T1000 (cell line): Measurements from ENCODE around the gene APEH.

ENCODE experiments used
- DNase-seq: peaks from one replicate; lab custom pipeline; 2025; ENCODE audit warnings: mixed read lengths; lab: John Stamatoyannopoulos, UW

APEH gene

GRCh38 chr3:49673715-49674496 is at the start of gene APEH:
TSS of gene APEH (plus strand) at chr3:49674351. CDS start at chr3:49674402, 51 bp downstream.
- DNase-seq: no peak

GRCh38 chr3:49625071-49625470 is 49.1 kb upstream of the APEH start:
- DNase-seq: no peak

- no peak for DNase-seq
Measured at GRCh38 chr3:49626101-49626581, 48.0 kb upstream of the APEH start.

- no peak for DNase-seq
Measured at GRCh38 chr3:49626796-49627195, 47.4 kb upstream of the APEH start.

GRCh38 chr3:49627634-49628033 is 46.5 kb upstream of the APEH start:
- DNase-seq: no peak

GRCh38 chr3:49628249-49628648 is 45.9 kb upstream of the APEH start:
- no peak for DNase-seq

GRCh38 chr3:49629451-49629850 is 44.7 kb upstream of the APEH start:
- DNase-seq: no peak

GRCh38 chr3:49629866-49630265 is 44.3 kb upstream of the APEH start:
- no peak for DNase-seq

GRCh38 chr3:49630784-49631183 is 43.4 kb upstream of the APEH start:
- DNase-seq: no peak

- no peak for DNase-seq
Measured at GRCh38 chr3:49634736-49635135, 39.4 kb upstream of the APEH start.

- DNase-seq: no peak
Measured at GRCh38 chr3:49636883-49637609, 37.1 kb upstream of the APEH start.

- no peak for DNase-seq
Measured at GRCh38 chr3:49638445-49638844, 35.7 kb upstream of the APEH start.

GRCh38 chr3:49639551-49639950 is 34.6 kb upstream of the APEH start:
- no peak for DNase-seq

- DNase-seq: no peak
Measured at GRCh38 chr3:49641292-49641691, 32.9 kb upstream of the APEH start.

- no peak for DNase-seq
Measured at GRCh38 chr3:49641921-49642707, 32.0 kb upstream of the APEH start.

GRCh38 chr3:49642708-49643145 is 31.4 kb upstream of the APEH start:
- no peak for DNase-seq

- no peak for DNase-seq
Measured at GRCh38 chr3:49644684-49645083, 29.5 kb upstream of the APEH start.

- no peak for DNase-seq
Measured at GRCh38 chr3:49646236-49646635, 27.9 kb upstream of the APEH start.

- DNase-seq: no peak
Measured at GRCh38 chr3:49647741-49648140, 26.4 kb upstream of the APEH start.

- DNase-seq: no peak
Measured at GRCh38 chr3:49648354-49649019, 25.7 kb upstream of the APEH start.

- no peak for DNase-seq
Measured at GRCh38 chr3:49649576-49649975, 24.6 kb upstream of the APEH start.

GRCh38 chr3:49650177-49650576 is 24.0 kb upstream of the APEH start:
- no peak for DNase-seq
